Endothelial cell (in vitro differentiated cells): ENCODE results near the gene SREBF1. TPM values are rescaled to one million over a fixed set of nuclear protein-coding genes. Genes with fewer than 3 reads are reported as not detected.
A peak's percentile ranks its signal among the peaks of the same experiment; 100 is the strongest.

Experiments
- DNase-seq: peaks from one replicate; pipeline ENCODE4 v3.0.0; 2021; ENCODE audit warnings: low spot score
- H3K27ac Mint-ChIP-seq: one replicate; pipeline ENCODE4 v1.8.0; 2021; ENCODE audit warnings: mixed read lengths, inconsistent platforms; ENCODE audit not compliant: unreplicated experiment
- H3K27me3 Mint-ChIP-seq: one replicate; pipeline ENCODE4 v1.8.0; 2021; ENCODE audit warnings: mild to moderate bottlenecking, moderate library complexity, mixed read lengths, inconsistent platforms; ENCODE audit not compliant: unreplicated experiment
- H3K36me3 Mint-ChIP-seq: one replicate; pipeline ENCODE4 v1.8.0; 2021; ENCODE audit warnings: mild to moderate bottlenecking, low read depth, mixed read lengths, inconsistent platforms; ENCODE audit not compliant: unreplicated experiment
- H3K4me1 Mint-ChIP-seq: one replicate; pipeline ENCODE4 v1.8.0; 2021; ENCODE audit warnings: mild to moderate bottlenecking, mixed read lengths, inconsistent platforms; ENCODE audit not compliant: unreplicated experiment
- H3K4me3 Mint-ChIP-seq: one replicate; pipeline ENCODE4 v1.8.0; 2021; ENCODE audit warnings: mild to moderate bottlenecking, mixed read lengths, inconsistent platforms; ENCODE audit not compliant: unreplicated experiment
- H3K9me3 Mint-ChIP-seq: one replicate; pipeline ENCODE4 v1.8.0; 2021; ENCODE audit warnings: mixed read lengths, inconsistent platforms; ENCODE audit not compliant: unreplicated experiment
- total RNA-seq: library from RNA; stranded (reverse); fragmentation: NEBNext Ultra II Directional; extraction: Animal tissue kit (Norgen Biotek cat#: 25700); gene quantifications from one replicate; pipeline ENCODE4 v1.2.1, GENCODE V29; 2021; ENCODE audit not compliant: unreplicated experiment
- TF ChIP-seq, protein P1 (sequence below): fragments of 200-600 bp; sonication (generic); IDR thresholded peaks from one replicate; pipeline ENCODE4 v1.5.0; 2021; ENCODE audit warnings: antibody characterized with exemption; ENCODE audit not compliant: unreplicated experiment

Gene SREBF1
- total RNA-seq, 1 donor from 2014 or later: 146 TPM

DNA sequence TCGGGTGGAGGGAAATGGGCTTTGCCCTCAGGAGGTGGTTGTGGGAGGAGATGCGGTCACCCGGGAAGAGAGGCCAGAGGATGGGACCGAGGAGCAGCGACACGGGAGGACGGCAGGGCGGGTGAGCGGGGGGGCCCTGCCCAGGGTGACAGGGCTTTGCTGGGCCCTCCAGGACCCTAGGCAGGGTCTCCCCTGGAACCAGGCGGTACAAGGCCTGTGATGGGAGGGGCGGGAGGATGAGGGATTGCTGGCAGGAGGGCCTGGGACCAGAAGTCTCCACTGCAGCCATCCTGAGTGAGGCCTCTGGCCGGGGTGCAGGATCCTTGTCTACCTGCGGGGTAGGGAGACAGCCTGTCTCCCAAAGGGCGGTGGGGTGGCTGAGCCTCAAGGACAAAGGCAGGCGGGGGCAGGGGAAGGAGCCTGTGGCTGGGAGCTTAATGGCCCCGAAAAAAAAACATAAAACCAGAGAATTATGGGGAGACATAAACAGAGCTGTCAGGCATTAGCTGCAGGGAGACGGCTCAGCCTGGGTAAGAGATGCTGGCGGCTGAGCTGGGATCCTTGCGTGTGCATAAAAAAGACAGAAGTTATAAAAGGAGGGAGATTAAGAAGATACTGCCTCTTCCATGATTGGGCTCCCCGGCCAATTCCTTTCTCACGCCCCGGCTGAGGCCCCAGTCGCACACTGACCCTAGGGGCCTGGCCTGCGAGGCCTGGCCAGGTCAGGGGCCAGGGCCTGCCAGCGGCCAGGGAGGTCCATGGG lies 66.7 kb downstream of the SREBF1 start:
- DNase-seq: no peak
- Mint-ChIP-seq H3K27me3 (peaks cover 7% of the 10 kb centered on the region), H3K27ac (no peak overlapping the region), H3K9me3 (no peaks in the 10 kb centered on the region), H3K4me3 (no peak overlapping the region), H3K4me1 (peaks cover 10% of the 10 kb centered on the region), H3K36me3 (peaks cover 5% of the 10 kb centered on the region)
- TF ChIP-seq, protein P1, sequence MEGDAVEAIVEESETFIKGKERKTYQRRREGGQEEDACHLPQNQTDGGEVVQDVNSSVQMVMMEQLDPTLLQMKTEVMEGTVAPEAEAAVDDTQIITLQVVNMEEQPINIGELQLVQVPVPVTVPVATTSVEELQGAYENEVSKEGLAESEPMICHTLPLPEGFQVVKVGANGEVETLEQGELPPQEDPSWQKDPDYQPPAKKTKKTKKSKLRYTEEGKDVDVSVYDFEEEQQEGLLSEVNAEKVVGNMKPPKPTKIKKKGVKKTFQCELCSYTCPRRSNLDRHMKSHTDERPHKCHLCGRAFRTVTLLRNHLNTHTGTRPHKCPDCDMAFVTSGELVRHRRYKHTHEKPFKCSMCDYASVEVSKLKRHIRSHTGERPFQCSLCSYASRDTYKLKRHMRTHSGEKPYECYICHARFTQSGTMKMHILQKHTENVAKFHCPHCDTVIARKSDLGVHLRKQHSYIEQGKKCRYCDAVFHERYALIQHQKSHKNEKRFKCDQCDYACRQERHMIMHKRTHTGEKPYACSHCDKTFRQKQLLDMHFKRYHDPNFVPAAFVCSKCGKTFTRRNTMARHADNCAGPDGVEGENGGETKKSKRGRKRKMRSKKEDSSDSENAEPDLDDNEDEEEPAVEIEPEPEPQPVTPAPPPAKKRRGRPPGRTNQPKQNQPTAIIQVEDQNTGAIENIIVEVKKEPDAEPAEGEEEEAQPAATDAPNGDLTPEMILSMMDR: no peak

DNA sequence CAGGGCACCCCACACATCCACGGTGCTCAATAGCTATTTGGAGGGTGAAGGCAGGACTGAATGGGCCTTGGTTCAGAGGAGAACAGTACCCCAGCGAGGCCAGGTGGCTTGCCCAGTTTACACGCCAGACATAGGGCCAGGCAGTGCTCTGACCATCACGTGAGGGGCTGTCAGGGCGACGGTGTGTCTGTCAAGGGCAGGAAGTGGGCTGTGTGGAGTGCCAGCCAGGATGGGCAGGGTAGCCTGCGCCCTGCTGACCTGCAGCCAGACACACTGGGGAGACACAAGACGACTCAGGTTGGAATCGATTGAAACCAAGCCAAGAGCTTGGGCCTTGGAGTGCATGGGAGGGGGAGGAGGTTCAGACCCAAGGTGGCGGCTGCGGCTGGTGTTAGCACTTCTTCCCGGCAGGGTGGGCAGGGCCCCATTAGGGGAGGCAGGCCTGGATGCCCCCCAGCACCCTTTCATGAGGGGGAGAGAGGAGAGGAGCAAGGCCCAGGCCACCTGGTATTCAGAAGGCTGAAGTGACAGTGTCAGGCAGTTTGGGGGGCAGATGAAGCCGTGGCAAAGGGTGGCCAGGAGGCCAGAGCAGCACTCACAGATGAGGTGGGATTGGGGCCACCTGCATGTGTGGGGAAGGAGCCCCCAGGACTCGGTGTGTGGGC lies 68.2 kb downstream of the SREBF1 start:
- H3K27ac Mint-ChIP-seq: no peak overlapping the region
- H3K9me3 Mint-ChIP-seq: no peaks in the 10 kb centered on the region
- no peak overlapping the region for H3K4me3 Mint-ChIP-seq
- DNase-seq: no peak
- H3K4me1 Mint-ChIP-seq: peaks cover 18% of the 10 kb centered on the region
- TF ChIP-seq, protein P1: no peak
- H3K27me3 Mint-ChIP-seq: peaks cover 8% of the 10 kb centered on the region
- H3K36me3 Mint-ChIP-seq: peaks cover 5% of the 10 kb centered on the region

DNA sequence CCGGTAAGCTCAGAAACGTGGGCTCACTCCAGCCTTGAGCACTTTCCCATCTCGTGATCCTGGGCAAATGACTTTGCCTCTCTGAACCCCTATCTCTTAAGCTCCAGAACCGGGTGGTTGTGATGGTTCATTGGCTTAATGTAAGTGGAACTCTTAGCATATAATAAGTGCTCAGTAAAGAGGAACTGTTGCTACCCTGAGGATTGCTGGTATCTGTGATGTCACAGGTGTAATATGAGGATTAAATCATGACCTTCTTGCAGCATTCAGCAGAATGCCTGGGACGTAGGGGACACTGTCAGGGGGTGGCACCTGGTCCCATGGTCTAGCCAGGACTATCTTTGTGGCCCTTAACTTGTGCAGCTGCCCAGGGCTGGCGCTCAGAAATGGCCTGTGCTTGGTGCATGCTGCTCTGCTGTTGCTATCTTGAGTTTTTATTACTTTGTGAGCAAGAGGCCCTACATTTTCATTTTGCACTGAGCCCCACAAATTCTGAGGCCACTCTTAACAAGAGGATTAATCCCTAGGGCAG lies 68.8 kb downstream of the SREBF1 start:
- Mint-ChIP-seq H3K27ac (no peak overlapping the region), H3K36me3 (peaks cover 5% of the 10 kb centered on the region), H3K4me1 (peaks cover 21% of the 10 kb centered on the region), H3K27me3 (peaks cover 8% of the 10 kb centered on the region), H3K4me3 (no peak overlapping the region), H3K9me3 (no peaks in the 10 kb centered on the region)
- TF ChIP-seq, protein P1: no peak
- DNase-seq: no peak

DNA sequence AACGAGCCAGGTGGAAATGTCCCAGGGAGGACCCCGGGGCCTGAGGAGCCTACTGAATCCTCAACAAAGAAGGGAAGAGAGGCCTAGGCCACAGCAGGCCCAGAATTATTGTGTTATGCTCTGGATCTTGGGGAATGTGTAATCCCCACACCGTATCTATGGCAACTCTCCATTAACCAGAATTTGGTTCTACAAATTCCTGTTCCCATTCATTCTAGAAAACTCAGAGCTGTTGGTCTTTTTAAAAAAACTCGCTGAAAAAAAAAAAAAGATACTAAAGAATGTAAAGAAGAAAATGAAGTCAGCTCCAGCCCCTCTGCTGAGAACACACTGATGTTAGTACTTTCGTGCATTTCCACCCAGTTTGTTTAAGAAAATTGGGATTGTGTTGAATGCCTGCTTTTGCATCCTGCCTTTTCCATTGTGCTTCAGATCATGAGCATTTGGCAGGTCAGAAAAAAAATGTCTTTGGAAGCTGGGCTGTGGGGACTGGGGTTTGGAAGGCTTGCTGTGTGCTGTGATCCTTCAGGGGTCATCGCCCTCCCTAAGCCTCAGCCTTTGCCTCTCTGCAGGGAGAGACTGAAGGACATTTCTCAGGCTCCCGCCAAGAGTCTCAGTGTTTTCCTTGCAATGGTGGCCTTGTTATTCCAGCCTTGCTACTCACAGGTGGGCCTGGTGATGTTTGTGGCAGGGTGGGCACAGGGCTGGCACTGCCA lies 69.5 kb downstream of the SREBF1 start:
- TF ChIP-seq, protein P1: no peak
- Mint-ChIP-seq H3K4me3 (peak overlapping the region; percentile 15), H3K36me3 (peaks cover 1% of the 10 kb centered on the region), H3K4me1 (peaks cover 21% of the 10 kb centered on the region), H3K27me3 (peaks cover 7% of the 10 kb centered on the region), H3K27ac (peak overlapping the region; percentile 36), H3K9me3 (no peaks in the 10 kb centered on the region)
- DNase-seq: no peak
